ENCODE data around the gene EEPD1.

EEPD1 gene

DNA sequence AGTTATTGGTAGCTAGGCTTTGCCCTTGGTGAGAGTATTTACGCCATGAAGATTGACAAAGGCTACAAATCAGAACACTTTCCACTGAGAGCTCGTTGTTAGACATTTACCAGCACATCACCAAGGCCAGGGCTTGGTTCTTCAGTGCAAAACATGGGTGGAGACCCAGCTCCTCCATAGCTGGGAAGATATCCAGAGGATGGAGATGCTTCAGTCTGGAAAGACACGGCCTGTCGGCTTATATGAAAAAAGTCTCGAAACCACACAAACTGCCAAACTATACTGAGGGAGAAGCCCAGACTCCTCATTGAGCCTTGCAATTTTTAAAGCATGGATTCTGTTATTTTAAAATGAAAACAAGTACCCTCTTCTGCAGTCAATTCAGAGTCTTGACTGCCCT is 153.2 kb downstream of the EEPD1 start:
- TF ChIP-seq, protein P1, sequence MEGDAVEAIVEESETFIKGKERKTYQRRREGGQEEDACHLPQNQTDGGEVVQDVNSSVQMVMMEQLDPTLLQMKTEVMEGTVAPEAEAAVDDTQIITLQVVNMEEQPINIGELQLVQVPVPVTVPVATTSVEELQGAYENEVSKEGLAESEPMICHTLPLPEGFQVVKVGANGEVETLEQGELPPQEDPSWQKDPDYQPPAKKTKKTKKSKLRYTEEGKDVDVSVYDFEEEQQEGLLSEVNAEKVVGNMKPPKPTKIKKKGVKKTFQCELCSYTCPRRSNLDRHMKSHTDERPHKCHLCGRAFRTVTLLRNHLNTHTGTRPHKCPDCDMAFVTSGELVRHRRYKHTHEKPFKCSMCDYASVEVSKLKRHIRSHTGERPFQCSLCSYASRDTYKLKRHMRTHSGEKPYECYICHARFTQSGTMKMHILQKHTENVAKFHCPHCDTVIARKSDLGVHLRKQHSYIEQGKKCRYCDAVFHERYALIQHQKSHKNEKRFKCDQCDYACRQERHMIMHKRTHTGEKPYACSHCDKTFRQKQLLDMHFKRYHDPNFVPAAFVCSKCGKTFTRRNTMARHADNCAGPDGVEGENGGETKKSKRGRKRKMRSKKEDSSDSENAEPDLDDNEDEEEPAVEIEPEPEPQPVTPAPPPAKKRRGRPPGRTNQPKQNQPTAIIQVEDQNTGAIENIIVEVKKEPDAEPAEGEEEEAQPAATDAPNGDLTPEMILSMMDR (IDR thresholded peaks at IDR 0.05; ENCODE audit: extremely low read depth, insufficient read depth, missing control alignments): no peak
- in situ Hi-C loops (cut with MboI; ENCODE audit: low pct_unique_long_range_greater_than_20kb, low sequenced_read_pairs, unreplicated experiment): no loop called here

DNA sequence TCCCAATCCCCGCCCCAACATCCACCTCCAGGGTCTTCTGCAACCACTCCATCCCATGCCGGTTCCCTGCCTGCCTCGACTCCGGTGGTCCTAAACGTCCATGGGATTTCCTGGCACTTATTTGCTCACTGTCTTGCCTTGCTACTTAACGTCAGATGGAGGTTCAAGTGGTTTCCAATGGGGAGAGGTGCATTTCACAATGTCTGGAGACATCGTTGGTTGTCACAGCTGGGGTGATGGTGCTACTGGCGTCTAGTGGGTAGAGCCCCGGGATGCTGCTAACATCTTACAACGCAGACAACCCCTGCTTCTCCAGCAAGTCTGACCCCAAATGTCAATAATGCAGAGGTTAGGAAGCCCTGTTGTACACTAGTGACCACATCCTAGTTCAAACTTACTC is 153.7 kb downstream of the EEPD1 start:
- in situ Hi-C loops (cut with MboI; ENCODE audit: low pct_unique_long_range_greater_than_20kb, low sequenced_read_pairs, unreplicated experiment): no loop called here
- no peak for DNase-seq (ENCODE audit: low spot score)

More for the DNA sequence above, 153.2 kb downstream of the EEPD1 start:
- DNase-seq (ENCODE audit: low spot score): no peak

GRCh38 chr7:36308031-36308430 is 155.0 kb downstream of the EEPD1 start:
- in situ Hi-C loops (cut with MboI; ENCODE audit: low pct_unique_long_range_greater_than_20kb, low sequenced_read_pairs, unreplicated experiment): no loop called here
- DNase-seq (ENCODE audit: low spot score): no peak
- TF ChIP-seq, protein P1 (IDR thresholded peaks at IDR 0.05; ENCODE audit: extremely low read depth, insufficient read depth, missing control alignments): no peak

More for the DNA sequence above, 153.7 kb downstream of the EEPD1 start:
- TF ChIP-seq, protein P1 (IDR thresholded peaks at IDR 0.05; ENCODE audit: extremely low read depth, insufficient read depth, missing control alignments): no peak

- in situ Hi-C loops (cut with MboI; ENCODE audit: low pct_unique_long_range_greater_than_20kb, low sequenced_read_pairs, unreplicated experiment): no loop called here
- no peak for DNase-seq (ENCODE audit: low spot score)
- TF ChIP-seq, protein P1 (IDR thresholded peaks at IDR 0.05; ENCODE audit: extremely low read depth, insufficient read depth, missing control alignments): no peak
Measured at GRCh38 chr7:36309301-36309700, 156.2 kb downstream of the EEPD1 start.

- in situ Hi-C loops (cut with MboI; ENCODE audit: low pct_unique_long_range_greater_than_20kb, low sequenced_read_pairs, unreplicated experiment): no loop called here
Measured at GRCh38 chr7:36309716-36310115, 156.7 kb downstream of the EEPD1 start.

DNA sequence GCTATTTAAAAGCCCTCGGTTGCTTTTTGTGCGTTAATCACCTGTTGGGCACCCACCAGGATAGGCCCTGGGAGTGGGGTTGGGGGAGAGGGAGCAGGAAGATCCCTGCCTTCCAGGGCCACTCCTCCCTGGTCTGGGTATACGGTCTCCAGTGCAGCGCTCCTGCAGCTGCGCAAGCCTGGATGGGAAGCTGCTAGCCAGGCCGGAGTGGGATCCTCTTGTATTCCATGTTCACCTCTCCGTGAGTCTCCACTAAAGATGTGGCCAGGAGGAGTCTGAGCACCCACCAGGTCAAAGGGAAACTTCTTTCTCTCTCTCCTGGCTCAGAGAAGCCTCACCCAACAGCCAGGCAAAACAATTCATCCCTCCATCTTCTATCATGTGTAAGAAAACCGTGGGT is 157.8 kb downstream of the EEPD1 start:
- in situ Hi-C loops (cut with MboI; ENCODE audit: low pct_unique_long_range_greater_than_20kb, low sequenced_read_pairs, unreplicated experiment): no loop called here
- TF ChIP-seq, protein P1 (IDR thresholded peaks at IDR 0.05; ENCODE audit: extremely low read depth, insufficient read depth, missing control alignments): no peak

More at GRCh38 chr7:36309716-36310115, 156.7 kb downstream of the EEPD1 start:
- TF ChIP-seq, protein P1 (IDR thresholded peaks at IDR 0.05; ENCODE audit: extremely low read depth, insufficient read depth, missing control alignments): no peak
- no peak for DNase-seq (ENCODE audit: low spot score)

GRCh38 chr7:36311539-36311938 is 158.5 kb downstream of the EEPD1 start:
- in situ Hi-C loops (cut with MboI; ENCODE audit: low pct_unique_long_range_greater_than_20kb, low sequenced_read_pairs, unreplicated experiment): no loop called here
- DNase-seq (ENCODE audit: low spot score): no peak

More for the DNA sequence above, 157.8 kb downstream of the EEPD1 start:
- DNase-seq (ENCODE audit: low spot score): no peak

More at GRCh38 chr7:36311539-36311938, 158.5 kb downstream of the EEPD1 start:
- TF ChIP-seq, protein P1 (IDR thresholded peaks at IDR 0.05; ENCODE audit: extremely low read depth, insufficient read depth, missing control alignments): no peak
